K562 (cell line): ENCODE results near the gene NFATC2. TPM values are rescaled to one million over a fixed set of nuclear protein-coding genes. Genes with fewer than 3 reads are reported as not detected.

Experiments used
- ARNT ChIP-seq, 2 experiments: fragments of 450-650 bp; IDR thresholded peaks; 2 replicates each; pipeline ENCODE4 v1.6.1; 2016; ENCODE audit warnings: mild to moderate bottlenecking in 1 of 2
- E4F1 ChIP-seq: fragments of 250-450 bp; sonication (Bioruptor Pico); IDR thresholded peaks from 2 replicates; pipeline ENCODE4 v1.5.0; 2021; ENCODE audit warnings: mild to moderate bottlenecking, borderline replicate concordance
- HDAC2 ChIP-seq: fragments of 450-650 bp; IDR thresholded peaks from 2 replicates; pipeline ENCODE4 v1.6.1; 2016; ENCODE audit warnings: mild to moderate bottlenecking
- ILK ChIP-seq: fragments of 450-650 bp; IDR thresholded peaks from 2 replicates; pipeline ENCODE4 v1.6.1; 2016; ENCODE audit warnings: missing genetic modification characterization, low read depth, mild to moderate bottlenecking, missing compliant biosample characterization, moderate library complexity, borderline replicate concordance
- JUNB ChIP-seq: fragments of 450-650 bp; formaldehyde crosslinking; conservative IDR thresholded peaks from 2 replicates; pipeline ENCODE4 v1.4.0; 2020; ENCODE audit warnings: mild to moderate bottlenecking
- LEF1 ChIP-seq: fragments of 450-650 bp; IDR thresholded peaks from 2 replicates; pipeline ENCODE4 v1.6.1; 2016; ENCODE audit warnings: mild to moderate bottlenecking
- RBM17 ChIP-seq: fragments of 200-400 bp; formaldehyde crosslinking; IDR thresholded peaks from 2 replicates; pipeline ENCODE4 v1.6.1; 2017; ENCODE audit warnings: low read depth, mild to moderate bottlenecking, low read length, borderline replicate concordance
- RREB1 ChIP-seq: fragments of 250-450 bp; sonication (Bioruptor Pico); IDR thresholded peaks from 2 replicates; pipeline ENCODE4 v1.4.0; 2020
- SRF ChIP-seq, 2 experiments: fragments of 250-450, 450-650 bp in 1 of 2; sonication (Bioruptor Pico) in 1 of 2; sonication (generic) in 1 of 2; formaldehyde crosslinking; IDR thresholded peaks; 2 replicates each; pipeline versions ENCODE4 v1.5.0 to v1.5.1; 2020 to 2022; ENCODE audit warnings: mild to moderate bottlenecking in 1 of 2, missing genetic modification reagents in 1 of 2
- TCF3 ChIP-seq: sonication (generic); formaldehyde crosslinking; IDR thresholded peaks from 2 replicates; pipeline ENCODE4 v1.4.0; 2020; ENCODE audit warnings: mild to moderate bottlenecking, missing genetic modification reagents
- ZBTB26 ChIP-seq: fragments of 450-650 bp; formaldehyde crosslinking; IDR thresholded peaks from 2 replicates; pipeline ENCODE4 v1.4.0; 2022; ENCODE audit warnings: missing genetic modification characterization
- ZBTB33 ChIP-seq: sonication (generic); formaldehyde crosslinking; IDR thresholded peaks from 2 replicates; pipeline ENCODE4 v1.8.1; 2023; ENCODE audit warnings: mild to moderate bottlenecking, missing genetic modification reagents
- ZNF586 ChIP-seq: fragments of 450-650 bp; formaldehyde crosslinking; conservative IDR thresholded peaks from 2 replicates; pipeline ENCODE4 v1.4.0; 2020; ENCODE audit warnings: mild to moderate bottlenecking, moderate library complexity
- ZNF79 ChIP-seq: fragments of 250-450 bp; sonication (Bioruptor Pico); IDR thresholded peaks from 2 replicates; pipeline ENCODE4 v1.4.0; 2020; ENCODE audit warnings: low read depth, mild to moderate bottlenecking, moderate library complexity
- polyA plus RNA-seq, 8 experiments: library from polyadenylated mRNA; depleted of rRNA in 4 of 8; stranded (reverse) in 5 of 8; unstranded in 3 of 8; fragments of >200 nt; fragmentation: Nextera tagmentation in 2 of 8; fragmentation: Illumina TruSeq in 1 of 8; extraction: Ambion mirVana in 2 of 8; extraction: Trizol in 1 of 8; gene quantifications; 2 replicates each; pipeline versions ENCODE4 v1.2.1 to v1.2.3, GENCODE V29; 2011 to 2014; ENCODE audit warnings: inconsistent platforms in 1 of 8, missing spikeins in 1 of 8
- total RNA-seq, 7 experiments: library from RNA; depleted of rRNA in 6 of 7; stranded (reverse); fragments of >200 nt in 6 of 7; fragmentation: Illumina TruSeq in 2 of 7; extraction: Trizol in 2 of 7; gene quantifications; 2 replicates each; pipeline versions ENCODE4 v1.2.1 to v1.2.3, GENCODE V29; 2011 to 2021; ENCODE audit warnings: low replicate concordance in 1 of 7

Gene NFATC2
- total and polyA plus RNA-seq, 9 of the 15 experiments (the other 6 are each of a cell fraction or from before 2014, with no cell fraction given), result 1.9 to 11.2 (median 3.0) TPM

GRCh38 chr20:51338692-51339440, 203.7 kb downstream of the NFATC2 start (continued):
- TF ChIP-seq RREB1 (CRISPR knock-in tag) (peak; percentile 100), SRF (CRISPR knock-in tag; IDR thresholded peaks at IDR 0.05) (peak; percentile 98 to 100), ZNF79 (CRISPR knock-in tag) (peak; percentile 99), HDAC2 (peak; percentile 70; the same call in 1 of the 2 replicates), JUNB (CRISPR knock-in tag) (peak; percentile 86), ILK (tag) (peak; percentile 98), ZBTB33 (CRISPR knock-in tag) (no peak), ZNF586 (peak; percentile 96), TCF3 (CRISPR knock-in tag) (peak; percentile 65), ZBTB26 (peak; percentile 99), E4F1 (CRISPR knock-in tag) (peak; percentile 91), ARNT (IDR thresholded peaks at IDR 0.05) (0 out of 4 replicates have a peak, but pooled peaks of 1 of the 2 experiments have one; percentile 19), RBM17 (no peak), LEF1 (no peak)
